ENCODE measurements around the gene ALDOC. TPM values are rescaled to one million over a fixed set of nuclear protein-coding genes. Genes with fewer than 3 reads are reported as not detected.
A peak's percentile ranks its signal among the peaks of the same experiment; 100 is the strongest.

Gene ALDOC
- total and polyA plus RNA-seq, 10 of the 15 experiments (the other 5 are each of a cell fraction or from before 2014, with no cell fraction given), result 16.0 to 268 (median 78.2) TPM

DNA sequence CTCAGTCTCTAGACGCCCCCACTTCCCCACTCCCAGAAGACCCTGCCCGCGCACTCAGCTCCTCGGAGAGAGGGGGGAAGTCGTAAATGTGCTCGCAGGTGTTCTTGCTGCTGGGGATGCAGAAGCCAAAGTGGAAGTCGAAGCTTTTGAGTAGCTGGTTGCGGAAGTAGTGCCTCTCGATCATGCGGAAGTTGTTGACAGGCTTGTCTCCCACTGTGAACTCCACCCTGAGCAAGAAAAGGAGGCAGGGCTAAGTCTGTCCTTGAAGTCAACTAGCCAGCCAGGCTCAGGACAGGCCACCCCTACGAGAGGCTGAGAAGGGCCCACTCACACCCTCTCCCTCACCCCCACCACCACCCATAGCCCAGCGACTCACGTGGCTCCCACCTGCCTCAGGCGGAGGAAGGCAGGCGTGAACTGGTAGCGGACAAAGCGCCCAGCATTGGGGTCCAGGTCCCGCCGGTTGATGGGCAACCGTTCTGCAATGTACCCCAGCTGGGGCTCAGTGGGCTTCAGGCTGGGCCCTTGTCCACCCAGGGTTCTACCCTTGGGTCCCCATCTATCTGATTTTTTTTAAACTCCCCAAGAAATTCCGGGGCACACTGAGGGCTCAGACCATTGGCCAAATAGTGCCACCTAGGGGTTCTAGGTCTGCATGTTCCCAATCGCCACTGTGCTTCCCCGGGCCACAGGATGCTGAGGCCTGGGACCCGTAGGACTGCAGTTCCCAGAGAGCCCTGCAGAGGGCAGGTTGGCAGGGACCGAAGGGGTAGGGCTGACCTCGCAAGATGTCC, 28.9 kb downstream of the ALDOC start (continued):
- no peak for TF ChIP-seq NFXL1 (IDR thresholded peaks at IDR 0.05; ENCODE audit: borderline replicate concordance)
- no peak for TF ChIP-seq ZNF24 (IDR thresholded peaks at IDR 0.05)
- TF ChIP-seq POU2F2 (IDR thresholded peaks at IDR 0.05; ENCODE audit: borderline replicate concordance, low read depth, low read length), result 0 out of 3 replicates have a peak, but pooled peaks have one; percentile 9
- no peak for TF ChIP-seq SRF (IDR thresholded peaks at IDR 0.05; ENCODE audit: low read depth in 2 of 2, low read length in 2 of 2)
- no peak for TF ChIP-seq TAF1 (IDR thresholded peaks at IDR 0.05; ENCODE audit: borderline replicate concordance, low read depth, low read length)
- TF ChIP-seq TCF3 (IDR thresholded peaks at IDR 0.05; ENCODE audit: borderline replicate concordance, insufficient read depth, low read depth, low read length), result no peak
- TF ChIP-seq NBN (IDR thresholded peaks at IDR 0.05), result peak; percentile 65; the same call in 1 of the 2 replicates
- TF ChIP-seq IRF5 (IDR thresholded peaks at IDR 0.05; ENCODE audit: borderline replicate concordance), result no peak
- no peak for TF ChIP-seq CBFB (IDR thresholded peaks at IDR 0.05; ENCODE audit: low read depth)
- TF ChIP-seq HDGF (IDR thresholded peaks at IDR 0.05), result peak; percentile 31; the same call in 1 of the 2 replicates
- 0 out of 2 replicates have a peak, but pooled peaks have one; percentile 61 for TF ChIP-seq RCOR1 (conservative IDR thresholded peaks at IDR 0.05; ENCODE audit: low read depth, low read length)
- 0 out of 2 replicates have a peak, but pooled peaks have one; percentile 26 for TF ChIP-seq RELB (IDR thresholded peaks at IDR 0.05; ENCODE audit: low read depth)
- TF ChIP-seq ETV6 (conservative IDR thresholded peaks at IDR 0.05 in 1 of 2, IDR thresholded peaks at IDR 0.05 in 1 of 2; ENCODE audit: borderline replicate concordance in 1 of 2, low read depth in 1 of 2), result 0 out of 4 replicates have a peak, but pooled peaks of 1 of the 2 experiments have one; percentile 39
- TF ChIP-seq YBX1 (IDR thresholded peaks at IDR 0.05), result no peak
- no peak for TF ChIP-seq KAT2A (conservative IDR thresholded peaks at IDR 0.05; ENCODE audit: control insufficient read depth, low read depth, low read length)
- TF ChIP-seq SPI1 (IDR thresholded peaks at IDR 0.05; ENCODE audit: borderline replicate concordance, insufficient read depth, low read depth, low read length), result 0 out of 2 replicates have a peak, but pooled peaks have one; percentile 6
- TF ChIP-seq, protein P1, sequence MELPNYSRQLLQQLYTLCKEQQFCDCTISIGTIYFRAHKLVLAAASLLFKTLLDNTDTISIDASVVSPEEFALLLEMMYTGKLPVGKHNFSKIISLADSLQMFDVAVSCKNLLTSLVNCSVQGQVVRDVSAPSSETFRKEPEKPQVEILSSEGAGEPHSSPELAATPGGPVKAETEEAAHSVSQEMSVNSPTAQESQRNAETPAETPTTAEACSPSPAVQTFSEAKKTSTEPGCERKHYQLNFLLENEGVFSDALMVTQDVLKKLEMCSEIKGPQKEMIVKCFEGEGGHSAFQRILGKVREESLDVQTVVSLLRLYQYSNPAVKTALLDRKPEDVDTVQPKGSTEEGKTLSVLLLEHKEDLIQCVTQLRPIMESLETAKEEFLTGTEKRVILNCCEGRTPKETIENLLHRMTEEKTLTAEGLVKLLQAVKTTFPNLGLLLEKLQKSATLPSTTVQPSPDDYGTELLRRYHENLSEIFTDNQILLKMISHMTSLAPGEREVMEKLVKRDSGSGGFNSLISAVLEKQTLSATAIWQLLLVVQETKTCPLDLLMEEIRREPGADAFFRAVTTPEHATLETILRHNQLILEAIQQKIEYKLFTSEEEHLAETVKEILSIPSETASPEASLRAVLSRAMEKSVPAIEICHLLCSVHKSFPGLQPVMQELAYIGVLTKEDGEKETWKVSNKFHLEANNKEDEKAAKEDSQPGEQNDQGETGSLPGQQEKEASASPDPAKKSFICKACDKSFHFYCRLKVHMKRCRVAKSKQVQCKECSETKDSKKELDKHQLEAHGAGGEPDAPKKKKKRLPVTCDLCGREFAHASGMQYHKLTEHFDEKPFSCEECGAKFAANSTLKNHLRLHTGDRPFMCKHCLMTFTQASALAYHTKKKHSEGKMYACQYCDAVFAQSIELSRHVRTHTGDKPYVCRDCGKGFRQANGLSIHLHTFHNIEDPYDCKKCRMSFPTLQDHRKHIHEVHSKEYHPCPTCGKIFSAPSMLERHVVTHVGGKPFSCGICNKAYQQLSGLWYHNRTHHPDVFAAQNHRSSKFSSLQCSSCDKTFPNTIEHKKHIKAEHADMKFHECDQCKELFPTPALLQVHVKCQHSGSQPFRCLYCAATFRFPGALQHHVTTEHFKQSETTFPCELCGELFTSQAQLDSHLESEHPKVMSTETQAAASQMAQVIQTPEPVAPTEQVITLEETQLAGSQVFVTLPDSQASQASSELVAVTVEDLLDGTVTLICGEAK (IDR thresholded peaks at IDR 0.05; ENCODE audit: borderline replicate concordance), result no peak
- TF ChIP-seq ZBTB4 (CRISPR knock-in tag; IDR thresholded peaks at IDR 0.05), result no peak
- no peak for TF ChIP-seq KDM1A (IDR thresholded peaks at IDR 0.05; ENCODE audit: borderline replicate concordance)
